ENCODE data around the gene SLC52A1. TPM values are rescaled to one million over a fixed set of nuclear protein-coding genes. Genes with fewer than 3 reads are reported as not detected.

The SLC52A1 gene
- total and polyA plus RNA-seq, 2 experiments from 2014 or later, result 0.22 TPM; not detected in 1

DNA sequence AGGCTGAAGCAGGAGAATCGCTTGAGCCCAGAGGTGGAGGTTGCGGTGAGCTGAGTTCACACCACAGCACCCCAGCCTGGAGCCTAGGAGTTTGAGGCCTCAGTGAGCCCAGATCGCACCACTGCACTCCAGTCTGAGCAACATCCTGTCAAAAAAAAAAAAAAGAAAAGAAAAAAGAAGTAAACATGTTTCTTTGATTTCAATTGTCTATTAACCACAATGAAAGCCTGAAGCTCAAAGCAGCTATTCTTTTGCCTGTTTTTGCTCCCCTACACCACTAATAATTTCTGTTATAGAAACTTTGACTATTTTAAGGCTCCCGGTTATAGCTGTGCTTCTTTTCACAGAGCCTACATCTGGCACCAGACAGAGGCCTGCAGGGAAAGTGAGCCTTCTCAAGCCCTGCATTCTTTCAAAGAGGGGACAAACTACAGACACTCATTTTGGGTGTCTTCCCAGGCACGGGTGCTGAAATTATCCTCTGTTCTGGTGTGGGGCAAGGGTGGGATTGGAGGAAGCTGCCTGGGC is 14.2 kb upstream of the SLC52A1 start:
- Histone ChIP-seq H3K36me3 (ENCODE audit: low read depth) (no peaks in the 10 kb centered on the region), H3K9ac (no peak overlapping the region), H3F3A (ENCODE audit: insufficient read depth) (no peaks in the 10 kb centered on the region), H3K27me3 (replicated peaks; ENCODE audit: insufficient read depth) (no peaks in the 10 kb centered on the region), H3K9me2 (ENCODE audit: insufficient read depth) (no peaks in the 10 kb centered on the region), H4K20me1 (ENCODE audit: insufficient read depth) (no peaks in the 10 kb centered on the region), H3K27ac (no peak overlapping the region), H2AFZ (peak overlapping the region; percentile 57), H3K79me2 (ENCODE audit: insufficient read depth) (no peaks in the 10 kb centered on the region), H3K9me3 (ENCODE audit: low read depth) (no peaks in the 10 kb centered on the region), H3K4me1 (ENCODE audit: insufficient read depth) (no peaks in the 10 kb centered on the region), H3K4me2 (ENCODE audit: unreplicated experiment) (no peak overlapping the region), H3K4me3 (no peak overlapping the region)
- TF ChIP-seq EZH2 (IDR thresholded peaks at IDR 0.05; ENCODE audit: insufficient read depth, poor library complexity, severe bottlenecking), result no peak
- TF ChIP-seq EZH2phosphoT487 (IDR thresholded peaks at IDR 0.05; ENCODE audit: insufficient read depth, low read depth), result no peak
- 49 to 55% methylated on average over 5 of the region's 5 CpGs for WGBS, 2 experiments (ENCODE audit: low coverage in 1 of 2, low lambda C conversion rate in 2 of 2, missing lambda C conversion rate in 2 of 2)
- no peak for DNase-seq
- in situ Hi-C loops (cut with MboI), result no loop called here

- no peak overlapping the region for H2AFZ ChIP-seq
- H3K36me3 ChIP-seq (ENCODE audit: low read depth), result no peaks in the 10 kb centered on the region
- in situ Hi-C loops (cut with MboI), result no loop called here
- no peaks in the 10 kb centered on the region for H4K20me1 ChIP-seq (ENCODE audit: insufficient read depth)
- no peak overlapping the region for H3K9ac ChIP-seq
- no peaks in the 10 kb centered on the region for H3F3A ChIP-seq (ENCODE audit: insufficient read depth)
- TF ChIP-seq EZH2 (IDR thresholded peaks at IDR 0.05; ENCODE audit: insufficient read depth, poor library complexity, severe bottlenecking) (no peak), EZH2phosphoT487 (IDR thresholded peaks at IDR 0.05; ENCODE audit: insufficient read depth, low read depth) (no peak)
- H3K9me3 ChIP-seq (ENCODE audit: low read depth), result no peaks in the 10 kb centered on the region
- H3K27me3 ChIP-seq (replicated peaks; ENCODE audit: insufficient read depth), result no peaks in the 10 kb centered on the region
- WGBS, 2 experiments (ENCODE audit: low coverage in 1 of 2, low lambda C conversion rate in 2 of 2, missing lambda C conversion rate in 2 of 2), result 17 to 27% methylated on average over 2 of the region's 2 CpGs
- no peak overlapping the region for H3K4me2 ChIP-seq (ENCODE audit: unreplicated experiment)
- no peak overlapping the region for H3K27ac ChIP-seq
- H3K4me3 ChIP-seq, result no peak overlapping the region
- DNase-seq, result no peak
- no peaks in the 10 kb centered on the region for H3K79me2 ChIP-seq (ENCODE audit: insufficient read depth)
- no peaks in the 10 kb centered on the region for H3K9me2 ChIP-seq (ENCODE audit: insufficient read depth)
- no peaks in the 10 kb centered on the region for H3K4me1 ChIP-seq (ENCODE audit: insufficient read depth)
Observed at GRCh38 chr17:5047446-5047845, 12.2 kb upstream of the SLC52A1 start.

- in situ Hi-C loops (cut with MboI), result no loop called here
- Histone ChIP-seq H3K9ac (no peak overlapping the region), H3K79me2 (ENCODE audit: insufficient read depth) (no peaks in the 10 kb centered on the region), H3F3A (ENCODE audit: insufficient read depth) (no peaks in the 10 kb centered on the region), H3K4me1 (ENCODE audit: insufficient read depth) (no peaks in the 10 kb centered on the region), H2AFZ (no peak overlapping the region), H3K27ac (no peak overlapping the region), H3K9me2 (ENCODE audit: insufficient read depth) (no peaks in the 10 kb centered on the region), H4K20me1 (ENCODE audit: insufficient read depth) (no peaks in the 10 kb centered on the region), H3K9me3 (ENCODE audit: low read depth) (no peaks in the 10 kb centered on the region), H3K36me3 (ENCODE audit: low read depth) (no peaks in the 10 kb centered on the region), H3K4me2 (ENCODE audit: unreplicated experiment) (no peak overlapping the region), H3K27me3 (replicated peaks; ENCODE audit: insufficient read depth) (no peaks in the 10 kb centered on the region), H3K4me3 (no peak overlapping the region)
- TF ChIP-seq EZH2 (IDR thresholded peaks at IDR 0.05; ENCODE audit: insufficient read depth, poor library complexity, severe bottlenecking), result no peak
- no peak for TF ChIP-seq EZH2phosphoT487 (IDR thresholded peaks at IDR 0.05; ENCODE audit: insufficient read depth, low read depth)
- WGBS, 2 experiments (ENCODE audit: low coverage in 1 of 2, low lambda C conversion rate in 2 of 2, missing lambda C conversion rate in 2 of 2), result 85 to 88% methylated on average over 6 of the region's 6 CpGs
- DNase-seq, result no peak
Observed at GRCh38 chr17:5045496-5045895, 10.3 kb upstream of the SLC52A1 start.

- Histone ChIP-seq H3K27ac (no peak overlapping the region), H3K4me2 (ENCODE audit: unreplicated experiment) (no peak overlapping the region), H4K20me1 (ENCODE audit: insufficient read depth) (no peaks in the 10 kb centered on the region), H3K9ac (no peak overlapping the region), H3K4me3 (no peak overlapping the region), H3K9me2 (ENCODE audit: insufficient read depth) (no peaks in the 10 kb centered on the region), H3K36me3 (ENCODE audit: low read depth) (no peaks in the 10 kb centered on the region), H3K27me3 (replicated peaks; ENCODE audit: insufficient read depth) (no peaks in the 10 kb centered on the region), H3K9me3 (ENCODE audit: low read depth) (no peaks in the 10 kb centered on the region), H3F3A (ENCODE audit: insufficient read depth) (no peaks in the 10 kb centered on the region), H3K4me1 (ENCODE audit: insufficient read depth) (no peaks in the 10 kb centered on the region), H3K79me2 (ENCODE audit: insufficient read depth) (no peaks in the 10 kb centered on the region), H2AFZ (no peak overlapping the region)
- in situ Hi-C loops (cut with MboI), result no loop called here
- no peak for DNase-seq
- TF ChIP-seq EZH2phosphoT487 (IDR thresholded peaks at IDR 0.05; ENCODE audit: insufficient read depth, low read depth) (no peak), EZH2 (IDR thresholded peaks at IDR 0.05; ENCODE audit: insufficient read depth, poor library complexity, severe bottlenecking) (no peak)
- WGBS, 2 experiments (ENCODE audit: low coverage in 1 of 2, low lambda C conversion rate in 2 of 2, missing lambda C conversion rate in 2 of 2), result 68 to 78% methylated on average over 5 of the region's 5 CpGs
Observed at GRCh38 chr17:5044630-5045029, 9.4 kb upstream of the SLC52A1 start.

DNA sequence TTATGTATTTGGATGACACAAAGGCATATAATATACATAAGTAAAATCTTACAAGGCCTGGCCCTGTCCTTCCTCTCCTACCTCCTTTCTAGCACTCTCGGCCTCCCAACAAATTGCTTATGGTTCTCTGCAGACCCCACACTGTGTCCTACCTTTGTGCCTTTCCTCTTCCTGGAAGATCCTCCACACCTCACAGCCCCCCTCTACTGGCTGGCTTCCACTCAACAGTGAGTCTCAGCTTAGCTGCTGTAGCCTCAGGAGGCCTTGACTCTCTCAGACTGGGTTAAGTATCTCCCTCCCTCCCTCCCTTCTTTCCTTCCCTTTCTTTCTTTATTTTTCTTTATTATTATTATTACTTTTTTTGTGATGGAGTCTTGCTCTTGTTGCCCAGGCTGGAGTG is 8.3 kb upstream of the SLC52A1 start:
- Histone ChIP-seq H3K9me3 (ENCODE audit: low read depth) (no peaks in the 10 kb centered on the region), H3K9me2 (ENCODE audit: insufficient read depth) (no peaks in the 10 kb centered on the region), H3K79me2 (ENCODE audit: insufficient read depth) (no peaks in the 10 kb centered on the region), H3F3A (ENCODE audit: insufficient read depth) (no peaks in the 10 kb centered on the region), H3K9ac (no peak overlapping the region), H3K36me3 (ENCODE audit: low read depth) (no peaks in the 10 kb centered on the region), H3K4me3 (no peak overlapping the region), H3K4me2 (ENCODE audit: unreplicated experiment) (no peak overlapping the region), H4K20me1 (ENCODE audit: insufficient read depth) (no peaks in the 10 kb centered on the region), H2AFZ (no peak overlapping the region), H3K27me3 (replicated peaks; ENCODE audit: insufficient read depth) (no peaks in the 10 kb centered on the region), H3K4me1 (ENCODE audit: insufficient read depth) (no peaks in the 10 kb centered on the region), H3K27ac (no peak overlapping the region)
- TF ChIP-seq EZH2 (IDR thresholded peaks at IDR 0.05; ENCODE audit: insufficient read depth, poor library complexity, severe bottlenecking) (no peak), EZH2phosphoT487 (IDR thresholded peaks at IDR 0.05; ENCODE audit: insufficient read depth, low read depth) (no peak)
- DNase-seq, result no peak
- in situ Hi-C loops (cut with MboI), result no loop called here
- 95 to 100% methylated on average over 1 of the region's 1 CpG for WGBS, 2 experiments (ENCODE audit: low coverage in 1 of 2, low lambda C conversion rate in 2 of 2, missing lambda C conversion rate in 2 of 2)
